Body of pancreas (tissue), 4 donors: ENCODE results near the gene MBD2.

Experiments used
- CTCF ChIP-seq, 7 experiments: fragments of 450-650 bp in 4 of 7; fragments of 200-600 bp in 3 of 7; sonication (generic) in 3 of 7; IDR thresholded peaks; one replicate each; pipeline ENCODE4 v1.5.1; 2016 to 2019; ENCODE audit warnings: antibody characterized with exemption in 7 of 7
- POLR2A ChIP-seq, 3 donors: fragments of 450-650 bp; IDR thresholded peaks; one replicate each; pipeline ENCODE4 v1.6.1; 2016; ENCODE audit warnings: antibody characterized with exemption in 3 of 3, mild to moderate bottlenecking in 2 of 3

GRCh38 chr18:54206447-54206846 is 18.0 kb downstream of the MBD2 start:
- TF ChIP-seq POLR2A (IDR thresholded peaks at IDR 0.05) (no peak), CTCF (IDR thresholded peaks at IDR 0.05) (no peak)
